Right kidney (tissue), 1 donor: ENCODE data around the gene PCBP3.

Experiments used
- DNase-seq: peaks from one replicate; pipeline ENCODE4 v3.0.0-alpha.2; 2016

Gene PCBP3

DNA sequence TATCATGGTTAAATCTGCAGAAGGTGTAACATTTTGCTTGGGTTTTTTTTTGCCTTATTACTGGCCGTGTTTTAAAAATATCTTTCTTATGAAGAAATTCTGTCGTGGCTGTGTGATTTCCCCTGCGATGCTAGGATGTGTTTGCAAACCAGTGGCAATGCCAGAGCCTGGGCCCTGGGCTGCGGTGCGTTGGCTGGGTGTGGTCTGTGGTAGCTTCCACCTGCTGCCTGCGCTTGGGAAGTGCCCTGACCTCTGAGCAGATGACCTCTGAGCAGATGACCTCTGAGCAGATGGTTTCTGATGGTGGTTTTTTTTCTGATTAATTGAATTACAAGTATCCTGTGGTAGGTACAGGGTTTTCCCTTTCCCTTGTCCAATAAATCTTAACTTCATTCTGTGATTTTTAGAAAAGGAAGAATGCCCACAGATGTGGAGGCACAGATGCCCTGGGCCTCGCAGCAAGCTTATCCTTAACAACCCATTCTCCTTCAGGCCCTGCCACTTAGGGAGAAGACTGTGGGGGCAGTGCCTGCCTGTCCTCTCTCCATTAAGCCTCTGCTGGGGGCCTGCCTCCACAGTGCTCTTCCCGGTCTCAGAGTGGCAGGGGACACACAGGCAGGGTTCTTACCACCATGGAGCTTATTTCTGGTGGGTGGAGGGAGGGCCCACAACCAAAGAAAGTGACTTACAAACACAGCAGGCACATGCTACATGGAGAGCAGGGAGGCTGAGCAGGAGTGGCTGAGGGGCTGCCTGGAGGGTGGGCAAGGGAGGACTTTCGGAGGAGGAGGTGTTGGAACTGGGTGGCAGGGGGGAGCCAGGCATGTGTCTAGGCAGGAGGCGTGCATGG, 81.7 kb downstream of the PCBP3 start:
- no peak for DNase-seq

DNA sequence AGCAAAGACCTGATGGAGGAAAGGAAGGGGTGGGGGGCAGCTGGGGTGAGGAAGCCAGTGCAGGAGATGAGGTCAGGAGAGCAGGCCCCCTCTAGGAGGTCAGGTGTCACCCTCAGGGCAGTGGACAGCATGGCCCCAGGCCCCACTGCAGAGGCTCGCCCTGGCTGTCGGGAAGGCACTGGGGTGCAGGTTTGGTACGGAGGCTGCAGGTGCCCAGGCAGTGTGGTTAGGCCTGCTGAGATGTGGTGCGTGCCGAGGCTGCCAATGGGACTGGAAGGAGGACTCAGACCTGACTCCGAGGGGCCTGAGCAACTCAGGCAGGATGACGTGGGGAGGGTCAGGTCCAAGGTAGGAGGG, 82.3 kb downstream of the PCBP3 start:
- no peak for DNase-seq

DNA sequence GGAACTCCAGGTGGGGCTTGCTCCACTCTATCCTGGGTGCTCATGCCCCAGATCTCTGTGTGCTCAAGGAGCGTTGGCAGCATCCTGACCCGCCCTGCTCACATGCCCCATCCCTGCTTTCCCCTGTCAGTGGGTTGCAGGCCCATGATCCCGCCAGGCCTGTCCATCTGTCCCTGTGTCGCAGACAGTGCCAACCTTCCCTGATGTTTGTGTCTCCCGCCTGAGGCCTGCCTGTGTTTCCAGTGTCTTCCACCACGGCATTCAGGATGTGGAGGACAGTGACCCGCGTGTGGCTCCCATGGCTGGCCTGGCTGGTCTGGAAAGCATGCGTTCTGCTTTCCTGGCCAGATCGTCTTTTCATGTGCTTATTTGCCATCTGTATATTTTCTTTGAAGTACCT, 82.9 kb downstream of the PCBP3 start:
- no peak for DNase-seq

DNA sequence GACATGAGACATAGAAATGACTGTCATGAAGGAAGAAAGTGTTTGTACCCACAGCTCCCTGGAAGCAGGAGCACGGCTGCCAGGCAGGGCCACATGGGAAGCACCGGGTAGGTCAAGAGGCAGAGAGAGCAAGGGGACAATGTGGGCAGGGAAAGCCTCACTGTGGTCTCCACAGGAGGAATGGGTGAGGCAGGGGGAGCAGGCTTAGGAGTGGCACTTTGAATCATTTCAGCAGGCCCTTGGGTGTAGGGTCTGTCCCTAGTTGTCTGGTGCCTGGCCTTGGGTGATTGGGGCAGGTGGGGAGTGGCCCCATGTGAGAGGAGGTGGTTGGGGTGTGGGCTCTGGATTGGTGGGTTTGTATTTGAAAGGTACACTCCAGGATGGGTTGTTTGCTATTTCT, 83.9 kb downstream of the PCBP3 start:
- no peak for DNase-seq

DNA sequence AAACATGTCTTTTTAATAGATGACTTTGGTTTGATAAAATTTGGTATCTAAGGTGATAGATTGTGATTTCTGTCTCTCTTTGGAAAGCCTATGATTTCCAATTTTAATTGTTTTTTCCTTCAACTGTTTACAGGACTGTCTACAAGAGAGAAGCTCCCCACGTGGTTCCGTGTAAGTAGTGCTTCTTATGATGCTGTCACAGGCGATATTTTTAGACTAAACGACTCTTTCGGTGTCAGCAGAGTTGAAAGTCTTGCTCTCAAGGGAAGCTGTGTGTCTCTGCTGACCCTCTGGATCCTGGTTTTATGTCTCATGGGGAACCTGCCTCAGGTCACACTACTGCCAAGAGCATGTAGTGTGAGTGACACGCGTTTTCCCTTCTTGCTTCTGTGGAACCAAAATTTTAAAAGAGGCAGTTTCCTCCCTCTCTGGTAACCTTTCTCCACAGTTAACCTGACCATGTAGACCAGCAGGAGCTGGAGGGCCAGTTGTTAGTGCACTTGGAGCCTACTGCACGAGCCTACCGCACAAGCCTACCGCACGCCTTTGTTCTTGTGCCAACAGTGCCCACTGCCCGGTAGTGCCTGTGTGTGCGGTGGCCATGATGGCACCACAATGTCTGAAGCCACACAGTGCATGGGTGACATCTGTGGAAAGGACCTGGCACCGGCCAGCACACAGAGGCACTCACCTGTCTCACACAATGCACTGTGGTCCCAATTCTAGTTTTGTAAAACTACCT, 91.9 kb downstream of the PCBP3 start:
- no peak for DNase-seq

DNA sequence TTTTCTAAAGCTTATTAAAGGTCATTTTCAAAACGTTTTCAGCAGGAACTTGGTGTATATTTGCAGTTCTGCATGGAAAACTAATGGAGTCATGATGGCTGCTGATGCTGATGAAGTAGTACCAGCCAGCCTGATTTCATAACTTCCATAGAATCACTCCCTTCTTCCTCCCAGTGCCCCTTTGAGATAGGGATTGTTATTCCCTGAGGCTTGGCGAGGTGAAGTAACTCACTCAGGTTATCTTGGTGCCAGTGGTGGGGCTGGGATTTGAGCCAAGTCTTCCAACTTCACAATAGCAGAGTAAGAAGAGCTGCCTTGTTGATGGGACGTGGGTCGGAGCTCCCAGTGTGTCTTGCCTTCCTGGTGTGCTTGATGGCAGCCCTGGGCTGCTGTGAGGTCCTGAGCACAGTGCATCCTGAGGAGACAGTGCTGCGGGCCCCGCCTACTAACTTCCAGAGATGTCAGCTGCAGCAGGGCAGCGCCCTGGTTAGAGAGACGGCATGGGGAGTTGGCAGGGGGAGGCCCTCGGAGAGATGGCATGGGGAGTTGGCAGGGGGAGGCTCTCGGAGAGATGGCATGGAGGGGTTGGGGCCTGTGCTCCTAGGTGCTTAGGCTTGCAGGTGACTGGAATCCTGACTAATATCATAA, 92.6 kb downstream of the PCBP3 start:
- DNase-seq = no peak

DNA sequence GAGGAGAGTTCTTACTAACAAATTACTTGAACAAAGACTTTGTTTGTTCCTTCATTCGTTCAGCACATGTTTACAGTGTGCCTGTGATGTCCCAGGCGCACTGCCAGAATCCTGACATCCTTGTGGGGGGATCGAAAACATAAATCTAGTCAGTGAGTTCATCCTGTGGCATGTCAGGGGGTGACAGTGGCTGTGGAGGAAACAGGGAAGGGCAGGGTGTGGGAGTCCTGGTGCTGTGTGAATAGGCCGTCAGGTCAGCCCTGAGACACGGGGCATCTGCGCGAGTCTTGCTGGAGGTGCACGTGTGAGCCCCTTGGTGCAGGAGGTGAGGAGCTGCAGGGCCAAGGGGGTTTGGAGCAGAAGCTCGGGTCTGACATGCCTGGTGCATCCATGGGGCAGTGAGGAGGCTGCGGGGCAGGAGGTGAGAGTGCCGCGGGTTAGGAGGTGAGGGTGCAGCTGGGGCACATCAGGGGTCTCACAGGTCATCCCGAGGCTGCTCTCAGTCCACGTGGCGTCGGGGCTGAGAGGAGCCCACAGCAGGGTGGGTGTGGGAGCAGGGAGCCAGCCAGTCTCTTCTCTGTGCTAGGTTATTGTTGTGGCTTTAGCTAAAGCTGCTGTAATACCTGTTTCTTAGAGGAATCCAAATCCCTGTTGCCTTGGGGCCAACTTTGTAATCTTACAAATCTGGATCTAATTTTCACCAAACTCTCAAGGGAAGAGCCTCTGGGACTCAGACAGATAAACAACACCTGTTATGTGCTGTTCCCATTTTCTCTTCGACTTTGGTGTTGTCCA, 93.4 kb downstream of the PCBP3 start:
- DNase-seq = no peak

DNA sequence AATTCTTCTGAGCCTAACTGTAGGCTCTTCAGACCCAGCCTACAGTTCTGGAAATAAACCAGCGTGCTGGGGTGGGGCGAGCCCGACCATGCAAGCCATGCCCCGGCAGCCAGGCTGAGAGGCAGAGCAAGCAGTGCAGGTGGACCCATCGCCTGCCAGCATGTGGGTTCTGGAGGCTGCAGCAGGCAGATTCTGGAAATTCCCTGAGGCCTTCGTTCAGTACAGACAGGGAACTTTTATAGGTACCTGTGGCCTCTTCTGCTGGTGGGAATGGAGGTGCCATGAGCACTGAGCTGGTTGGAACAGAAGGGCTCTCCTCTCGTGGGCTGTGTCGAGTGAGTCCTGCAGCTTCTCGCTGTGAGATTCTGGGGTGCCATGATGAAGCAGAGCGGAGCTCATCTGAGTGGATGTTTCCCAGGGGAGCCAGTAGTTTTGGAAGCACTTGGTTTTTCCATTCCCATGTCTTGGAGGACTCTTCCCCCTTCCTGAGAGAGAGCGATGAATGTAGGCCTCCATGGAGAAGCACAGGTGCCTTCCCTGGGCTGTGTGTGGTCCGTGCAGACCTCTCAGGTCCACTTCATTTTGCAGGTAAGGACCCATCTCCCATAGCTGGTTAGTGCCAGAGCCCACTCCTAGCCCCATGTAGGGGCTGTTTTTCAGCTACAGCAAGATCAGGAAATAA, 94.1 kb downstream of the PCBP3 start:
- no peak for DNase-seq

DNA sequence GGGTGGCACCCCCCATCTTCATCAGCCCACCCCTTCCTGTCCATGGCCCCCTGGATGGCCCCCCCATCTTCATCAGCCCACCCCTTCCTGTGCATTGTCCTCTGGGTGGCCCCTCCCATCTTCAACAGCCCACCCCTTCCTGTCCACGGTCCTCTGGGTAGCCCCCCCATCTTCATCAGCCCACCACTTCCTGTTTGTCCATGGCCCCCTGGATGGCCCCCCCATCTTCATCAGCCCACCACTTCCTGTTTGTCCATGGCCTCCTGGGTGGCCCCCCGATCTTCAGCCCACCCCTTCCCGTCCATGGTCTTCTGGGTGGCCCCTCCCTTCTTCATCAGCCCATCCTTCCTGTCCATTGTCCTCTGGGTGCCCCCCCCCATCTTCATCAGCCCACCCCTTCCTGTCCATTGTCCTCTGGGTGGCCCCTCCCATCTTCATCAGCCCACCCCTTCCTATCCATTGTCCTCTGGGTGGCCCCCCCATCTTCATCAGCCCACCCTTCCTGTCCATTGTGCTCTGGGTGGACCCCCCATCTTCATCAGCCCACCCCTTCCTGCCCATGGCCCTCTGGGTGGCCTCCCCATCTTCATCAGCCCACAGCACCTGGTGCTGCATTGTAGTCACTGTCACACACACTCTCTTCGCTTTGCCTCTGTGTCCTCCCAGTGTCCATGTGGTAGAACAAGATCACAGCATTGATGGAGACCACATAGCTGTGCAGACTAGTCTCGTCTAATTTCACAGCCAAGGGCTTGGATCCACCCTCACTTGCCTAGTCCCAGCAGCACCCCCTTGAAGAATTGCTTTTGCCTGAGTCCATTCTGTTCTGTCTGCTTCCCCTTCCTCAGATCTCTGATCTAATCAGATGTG, 95.9 kb downstream of the PCBP3 start:
- DNase-seq = no peak

DNA sequence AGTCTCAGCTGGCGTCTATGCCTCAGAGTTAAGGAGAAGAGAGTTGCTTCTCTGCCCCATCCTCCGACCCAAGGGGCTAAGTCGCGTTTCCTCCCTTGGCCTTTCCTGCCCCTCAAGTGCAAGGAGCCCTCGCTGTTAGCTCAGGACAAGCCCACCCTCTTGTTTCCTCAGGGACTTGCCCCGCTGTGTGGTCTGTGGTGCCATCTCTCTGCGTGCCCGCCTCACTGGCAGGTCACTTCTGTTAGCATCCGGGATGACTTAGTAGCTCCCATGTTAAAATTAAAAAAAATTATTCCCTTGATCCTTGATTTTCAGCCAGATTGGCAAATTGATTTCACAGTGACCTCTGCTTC, 96.5 kb downstream of the PCBP3 start:
- no peak for DNase-seq

DNA sequence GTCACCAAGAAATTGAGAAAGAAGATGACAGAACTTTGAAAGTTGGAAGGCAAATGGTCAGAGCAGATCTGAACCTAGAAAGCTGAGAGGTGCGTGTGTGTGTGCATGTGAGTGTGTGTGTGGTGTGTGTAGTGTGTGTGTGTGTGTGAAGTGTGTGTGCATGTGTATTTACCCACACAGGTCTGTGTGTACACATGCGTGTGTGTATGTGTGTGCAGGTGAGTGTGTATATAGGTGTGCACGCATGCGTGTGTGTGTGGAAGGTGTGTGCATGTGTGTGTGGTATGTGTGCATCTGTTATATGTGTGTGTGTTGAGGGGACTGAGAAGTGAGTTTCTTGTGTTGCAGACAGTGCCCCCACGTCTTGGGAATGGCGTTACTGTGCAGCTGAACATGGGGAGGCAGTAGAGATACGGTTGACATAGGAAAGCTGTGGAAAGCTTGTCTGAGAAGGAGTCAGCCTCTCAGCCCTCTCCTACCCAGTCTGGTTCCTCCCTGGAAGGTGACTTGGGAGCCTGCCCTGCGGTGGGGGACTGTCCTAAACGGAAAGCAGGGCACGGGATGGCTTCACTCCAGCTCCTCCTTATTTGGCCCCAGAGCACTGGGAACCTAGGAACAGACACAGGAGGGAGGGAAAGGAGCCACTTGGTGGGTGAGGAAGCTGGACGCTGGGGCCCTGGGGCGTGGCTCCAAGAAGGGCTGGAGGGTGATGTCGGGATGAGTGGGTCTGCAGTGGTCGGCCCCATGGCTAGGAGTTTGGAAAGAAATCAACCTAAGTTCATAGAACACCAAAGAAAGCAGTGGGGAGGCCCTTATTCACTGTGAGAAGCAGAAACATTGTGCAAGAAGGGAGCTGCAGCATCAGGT, 97.2 kb downstream of the PCBP3 start:
- no peak for DNase-seq

DNA sequence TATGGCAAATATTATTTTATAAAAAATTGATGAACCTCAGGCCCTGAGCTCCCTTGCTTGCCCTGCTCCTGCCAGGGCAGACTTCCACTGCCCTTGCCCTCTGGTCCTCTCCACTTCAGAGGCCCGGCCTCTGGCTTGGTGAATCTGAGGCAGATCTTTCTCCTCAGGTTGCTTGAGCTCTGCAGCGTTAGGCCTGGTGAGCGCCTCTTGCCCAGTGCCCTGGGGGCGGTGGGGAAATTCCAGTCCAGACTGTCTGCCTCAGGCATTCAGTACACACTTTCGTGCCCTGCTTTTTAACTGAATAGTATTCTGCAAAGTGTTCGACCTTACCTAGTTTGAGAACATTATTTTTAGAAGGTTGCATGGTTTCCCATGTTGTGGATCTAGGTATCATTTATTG, 98.2 kb downstream of the PCBP3 start:
- DNase-seq = no peak

DNA sequence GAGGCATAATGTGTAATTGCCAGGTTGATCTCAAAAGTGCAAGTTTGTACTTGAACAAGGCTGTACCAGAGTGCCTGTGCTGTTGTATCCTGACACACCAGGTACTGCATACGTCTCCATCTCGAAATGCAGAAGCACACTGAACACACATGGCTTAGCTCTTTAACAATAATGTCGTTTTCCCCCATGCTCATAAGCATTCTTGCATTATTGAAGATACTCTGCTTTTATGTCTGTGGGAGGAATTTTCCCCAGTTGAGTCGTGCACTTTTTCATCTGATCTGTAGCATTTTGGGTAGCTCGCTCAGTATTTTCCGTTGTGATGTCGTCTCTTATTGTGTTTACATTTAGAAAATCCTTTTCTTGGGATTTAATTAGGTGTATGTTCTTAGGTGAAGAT, 98.7 kb downstream of the PCBP3 start:
- DNase-seq = no peak

DNA sequence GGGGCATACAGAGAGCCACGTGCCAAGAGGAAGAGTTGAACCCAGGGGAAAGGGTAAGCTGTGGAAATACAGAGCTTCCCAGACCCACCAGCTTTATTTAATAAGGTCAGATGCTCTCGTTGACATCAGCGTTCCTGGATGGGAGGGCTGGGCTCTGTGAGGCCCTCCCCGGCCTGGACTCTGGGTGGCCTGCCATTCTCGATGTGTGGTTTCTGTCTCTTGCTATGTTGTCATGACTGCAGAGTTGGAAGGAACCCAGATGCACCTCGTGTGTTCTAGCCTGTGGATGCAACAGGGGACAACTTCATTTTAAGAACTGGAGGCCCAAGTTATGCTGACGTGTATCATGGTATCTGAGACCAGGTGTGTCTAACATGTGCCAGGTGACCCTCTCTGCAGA, 101.7 kb downstream of the PCBP3 start:
- no peak for DNase-seq

DNA sequence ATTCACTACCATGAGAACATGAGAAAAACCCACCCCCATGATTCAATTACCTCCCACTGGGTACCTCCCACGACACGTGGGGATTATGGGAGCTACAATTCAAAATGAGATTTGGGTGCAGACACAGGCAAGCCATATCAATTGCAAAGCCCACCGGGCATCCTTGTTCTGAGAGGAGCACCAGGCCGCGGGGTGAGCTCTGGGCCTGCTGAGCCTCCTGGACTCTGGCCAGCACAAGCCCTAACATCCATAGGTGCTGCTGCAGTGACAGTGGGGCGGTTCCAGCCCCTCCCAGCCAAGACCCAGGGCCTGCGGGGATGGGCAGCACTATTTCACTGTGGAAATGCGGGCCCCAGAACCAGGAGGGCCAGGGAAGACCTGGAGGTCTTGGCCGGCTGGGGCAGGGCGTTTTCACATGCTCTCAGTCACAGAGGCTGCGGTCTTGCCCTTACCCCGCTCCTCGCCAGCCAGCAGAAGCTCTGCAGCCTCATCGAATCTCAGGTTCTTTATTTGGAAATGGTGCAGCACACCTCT, 103.8 kb downstream of the PCBP3 start:
- DNase-seq = peak; percentile 19

DNA sequence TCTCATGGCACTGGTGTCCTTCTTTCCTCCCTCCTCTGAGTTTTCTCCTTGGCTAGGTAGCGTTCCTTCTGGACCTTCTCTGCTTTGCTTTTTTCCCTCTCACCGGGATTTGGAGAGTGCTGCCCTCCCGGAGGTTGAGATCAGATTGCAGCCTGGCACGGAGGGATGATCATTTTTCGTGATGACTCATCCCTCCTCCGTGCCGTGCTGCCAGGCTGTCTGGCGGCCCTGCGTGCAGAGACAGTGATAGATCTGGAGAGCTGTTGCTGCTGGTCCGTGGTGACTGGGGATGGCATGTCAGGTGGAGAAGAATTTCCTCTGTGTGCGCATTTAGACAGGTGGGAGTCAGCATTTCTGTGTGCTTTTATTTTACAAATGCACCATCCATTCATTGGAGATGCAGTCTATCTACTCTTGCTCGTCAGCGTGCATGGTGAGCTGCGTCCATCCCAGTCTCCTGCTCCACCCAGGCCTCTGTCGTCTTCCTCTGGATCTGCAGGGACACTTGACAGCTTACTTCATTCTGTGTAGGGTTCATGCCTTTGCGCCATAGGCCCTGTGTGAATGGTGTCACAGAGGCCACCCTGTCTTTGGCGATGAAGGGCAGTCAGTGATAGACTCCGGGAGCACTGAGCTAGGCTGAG, 104.4 kb downstream of the PCBP3 start:
- DNase-seq = peak; percentile 46

DNA sequence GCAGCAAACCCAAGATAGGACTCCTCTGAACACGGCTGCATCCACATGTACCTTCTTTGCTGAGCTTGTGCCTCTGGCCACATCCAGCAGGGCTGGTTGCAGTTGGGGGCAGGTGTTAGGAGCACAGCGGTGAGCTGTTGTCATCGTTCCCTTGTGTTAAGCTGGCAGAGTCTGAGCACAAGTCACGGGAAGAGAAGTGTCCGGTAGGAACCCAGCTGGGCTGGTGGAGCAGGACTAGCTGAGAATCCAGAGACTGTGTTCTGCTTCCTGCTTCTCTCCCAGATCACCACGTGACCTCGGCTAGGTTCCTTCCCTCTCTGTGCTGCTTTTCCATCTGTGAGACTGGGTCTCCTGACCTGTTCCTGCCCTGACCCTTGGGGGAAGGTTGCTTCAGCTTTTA, 105.1 kb downstream of the PCBP3 start:
- DNase-seq = no peak

DNA sequence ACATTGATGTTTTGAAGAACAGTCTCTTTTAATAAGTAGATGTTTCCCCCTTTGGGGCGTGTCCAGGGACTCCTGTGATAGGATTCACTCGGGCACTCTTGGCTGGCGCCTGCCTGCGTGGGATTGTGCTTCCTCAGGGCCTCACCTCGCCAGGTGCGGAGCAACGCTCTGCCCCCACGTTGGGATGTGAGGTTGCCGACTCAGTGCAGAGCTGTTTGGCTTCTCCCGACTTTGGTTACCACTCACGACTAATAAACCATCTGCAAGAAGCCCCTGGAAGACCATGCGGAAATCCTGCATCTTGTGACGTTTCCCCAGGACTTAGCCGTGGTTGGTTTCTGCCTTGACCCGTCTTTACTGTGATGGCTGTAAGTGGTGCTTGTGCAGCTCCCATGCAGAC, 106.4 kb downstream of the PCBP3 start:
- no peak for DNase-seq

DNA sequence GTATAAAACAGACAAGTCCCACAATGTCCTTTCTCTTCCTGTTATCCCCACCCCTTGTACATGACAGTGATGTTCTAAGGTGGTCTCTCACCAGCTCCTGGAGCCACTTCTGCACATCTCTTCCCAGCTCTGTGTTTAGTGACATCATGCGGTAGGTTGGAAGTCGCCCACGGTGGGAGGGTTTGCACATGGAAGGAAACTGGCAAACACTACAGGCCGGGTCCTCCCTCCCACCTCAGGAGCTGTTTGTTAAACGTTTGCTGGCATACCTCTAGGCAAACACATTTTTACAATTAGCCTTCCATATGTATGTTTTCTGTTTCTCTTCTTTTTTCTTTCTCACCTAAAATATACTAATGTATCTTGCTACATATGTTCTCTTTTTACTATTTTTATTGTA, 107.4 kb downstream of the PCBP3 start:
- DNase-seq = no peak
